Stimulated activated CD8-positive, alpha-beta memory T cell treated with anti-CD3 and anti-CD28 coated beads, Interleukin-2, amount 100 ng/mL, for 48 hours (primary cell): ENCODE results near the gene TIMP3.

Experiments
- DNase-seq, 2 donors: peaks; one replicate each; pipeline ENCODE4 v3.0.0-alpha.2; 2020; ENCODE audit warnings: low read depth in 2 of 2

The TIMP3 gene

DNA sequence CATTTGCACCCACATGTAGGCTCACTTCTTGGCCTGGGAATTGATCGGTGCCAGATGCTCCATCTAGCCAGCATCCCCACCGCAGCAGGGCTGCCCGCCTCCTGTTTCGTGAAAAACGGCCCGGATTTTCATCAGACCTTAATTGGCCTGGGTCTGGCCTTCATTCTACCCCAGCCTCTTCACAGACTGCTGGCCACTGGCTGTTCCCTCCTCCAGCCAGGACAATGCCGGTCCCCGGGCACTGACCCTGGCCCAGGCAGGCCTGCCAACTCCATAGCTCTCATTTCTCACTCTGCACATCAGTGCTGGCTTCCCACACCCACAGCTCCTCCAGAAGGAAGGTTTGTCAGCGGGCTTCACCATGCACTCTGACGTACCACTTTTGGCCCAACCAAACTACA is 27.9 kb downstream of the TIMP3 start:
- no peak for DNase-seq

DNA sequence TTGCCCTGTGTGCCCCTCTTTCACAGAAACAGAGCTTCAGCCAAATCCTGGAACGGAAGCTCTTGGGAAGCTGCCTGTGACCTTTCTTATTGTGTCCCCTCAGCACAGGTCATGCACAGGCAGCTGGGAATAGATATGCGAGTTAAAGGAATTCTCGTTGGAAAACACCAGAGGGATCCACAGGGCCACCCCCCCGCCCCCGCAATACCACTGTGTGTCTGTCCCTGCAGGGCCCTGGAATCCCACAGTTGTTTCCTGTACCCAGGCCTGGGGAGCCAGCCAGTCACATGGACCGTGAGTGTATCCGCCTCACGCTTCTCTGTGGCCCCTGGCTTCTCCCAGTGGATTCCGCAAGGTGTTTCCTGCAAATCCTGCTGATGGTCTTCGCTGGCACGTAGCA is 29.0 kb downstream of the TIMP3 start:
- no peak for DNase-seq

DNA sequence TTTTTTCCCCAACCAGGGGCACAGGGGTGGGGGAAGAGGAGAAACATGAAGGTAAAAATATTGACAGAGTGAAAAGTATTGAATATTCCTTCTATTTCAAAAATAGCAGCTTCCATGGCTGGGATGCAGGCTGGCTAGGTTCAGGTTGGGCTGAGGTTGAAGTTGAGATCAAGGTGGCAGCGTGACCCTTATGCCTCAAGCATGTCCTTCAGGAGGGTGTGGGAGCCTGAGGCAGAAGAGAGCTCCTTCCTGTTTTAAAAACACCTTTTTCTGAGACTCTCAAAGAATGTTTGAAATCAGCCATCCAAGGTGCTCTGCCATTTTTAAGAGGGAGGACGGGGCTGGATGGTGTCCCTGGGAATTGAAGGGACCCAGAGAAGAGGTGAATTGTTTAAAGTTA is 29.5 kb downstream of the TIMP3 start:
- DNase-seq: no peak

DNA sequence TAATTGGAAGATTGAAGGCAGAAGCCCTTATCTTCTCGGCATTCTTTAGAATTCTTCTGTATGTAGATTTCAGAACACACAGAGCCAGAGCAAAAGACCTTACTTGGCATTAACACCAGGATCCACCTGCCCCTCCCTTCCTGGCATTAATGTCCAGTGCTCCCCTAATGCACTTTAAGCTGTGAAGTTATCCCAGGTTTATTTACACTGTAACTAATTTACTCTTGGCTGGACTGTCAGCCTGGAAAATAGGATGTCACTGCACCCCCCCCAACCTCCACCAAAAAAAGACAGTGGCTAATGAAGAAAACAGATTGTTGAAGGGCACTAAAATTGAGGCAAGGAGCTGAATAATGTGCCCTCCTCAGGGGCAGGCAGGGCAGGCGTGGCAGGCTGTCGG is 30.1 kb downstream of the TIMP3 start:
- no peak for DNase-seq

DNA sequence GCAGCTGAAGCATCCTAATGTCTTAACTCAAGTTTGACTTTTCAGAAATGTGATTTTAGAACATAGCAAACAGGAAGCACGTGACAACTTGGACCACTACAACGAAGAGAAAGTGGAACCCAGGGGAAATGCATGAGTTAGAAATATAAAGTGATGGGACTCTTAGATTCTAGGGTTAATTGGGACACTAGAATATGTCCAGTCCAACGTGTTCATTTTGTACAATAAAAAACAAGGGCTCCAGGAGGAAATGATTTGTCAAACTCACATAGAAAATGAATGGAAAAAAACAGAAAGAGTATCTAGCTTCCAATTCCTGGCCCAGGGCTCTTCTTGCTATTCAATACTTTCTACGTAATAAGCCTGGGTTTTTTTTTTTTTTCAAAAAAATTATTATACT is 30.7 kb downstream of the TIMP3 start:
- no peak for DNase-seq

DNA sequence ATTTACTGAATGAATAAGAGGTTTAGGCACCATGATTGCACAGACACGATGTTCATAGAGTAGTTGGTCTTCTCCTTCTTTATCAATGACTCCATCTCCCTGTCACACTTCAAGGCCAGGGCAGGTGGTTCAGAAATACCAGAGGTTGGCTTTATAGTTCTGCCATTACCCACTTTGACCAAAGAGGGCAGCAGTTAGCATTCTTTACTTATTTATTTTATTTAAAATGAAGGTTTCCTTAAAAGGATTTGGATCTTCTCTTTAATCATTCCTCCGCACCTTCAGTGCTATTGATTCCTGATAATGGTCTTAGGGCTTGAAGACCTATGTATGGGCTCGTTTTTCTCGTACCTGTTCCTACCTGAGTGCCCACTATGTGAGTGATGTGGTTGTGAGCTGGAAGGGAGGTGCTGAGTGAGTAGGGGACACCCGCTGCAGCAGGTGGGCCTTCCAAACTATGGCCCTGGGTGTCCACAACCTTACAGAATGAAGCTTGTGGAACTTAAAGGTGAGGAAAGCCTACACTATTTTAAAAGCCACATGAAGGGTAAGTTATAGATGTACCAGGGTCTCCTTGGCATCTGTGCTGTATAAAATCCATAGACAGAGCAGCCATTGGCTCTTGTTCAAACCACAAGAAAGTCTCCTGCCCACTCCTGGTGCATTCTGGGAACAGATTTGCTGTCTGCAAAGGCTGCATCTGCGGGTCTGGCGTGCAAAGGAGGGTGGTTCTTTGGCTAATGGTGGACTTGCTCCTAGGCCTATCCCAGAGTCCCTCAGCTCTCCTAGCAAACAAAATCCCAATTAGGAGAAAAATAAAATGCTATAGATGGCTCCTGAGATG is 35.0 kb downstream of the TIMP3 start:
- no peak for DNase-seq

DNA sequence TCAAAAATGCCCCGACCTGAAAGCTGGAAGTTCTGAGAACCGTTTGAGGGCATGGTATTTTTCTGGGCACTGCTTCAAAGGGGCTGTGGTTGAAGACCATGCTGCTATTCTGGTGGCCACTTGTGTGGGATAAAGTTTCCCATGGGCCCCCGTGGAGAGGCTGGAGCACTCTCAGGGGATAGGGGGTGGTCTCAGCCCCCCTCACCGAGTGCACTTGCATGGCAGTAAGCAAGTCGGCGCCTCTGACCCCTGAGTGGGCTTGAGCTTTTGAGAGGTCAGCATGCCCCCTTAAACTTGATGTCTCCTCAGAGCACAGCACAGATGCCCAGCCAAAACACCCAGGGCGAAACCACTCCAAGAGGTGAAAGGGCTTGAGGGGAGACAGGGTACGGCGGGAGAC is 35.6 kb downstream of the TIMP3 start:
- no peak for DNase-seq

DNA sequence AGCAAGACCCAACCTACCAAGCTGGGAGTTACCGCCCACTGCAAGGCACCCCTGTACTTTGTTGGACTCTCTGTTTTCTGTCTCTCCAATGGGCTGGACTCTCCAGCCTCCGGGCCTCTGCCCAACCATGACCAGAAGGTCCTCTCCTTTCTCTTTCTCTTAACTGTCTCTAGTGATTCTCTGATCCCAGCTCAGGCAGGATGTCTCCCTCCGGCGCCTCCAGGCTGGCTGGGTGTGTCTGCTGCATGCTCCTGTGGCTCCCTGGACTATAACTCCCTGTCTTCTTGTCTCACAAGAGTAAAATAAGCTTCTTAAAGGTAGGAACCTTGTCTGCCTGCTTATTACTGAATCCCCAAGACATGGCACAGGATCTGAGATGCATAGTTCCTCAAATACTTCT is 36.3 kb downstream of the TIMP3 start:
- no peak for DNase-seq

DNA sequence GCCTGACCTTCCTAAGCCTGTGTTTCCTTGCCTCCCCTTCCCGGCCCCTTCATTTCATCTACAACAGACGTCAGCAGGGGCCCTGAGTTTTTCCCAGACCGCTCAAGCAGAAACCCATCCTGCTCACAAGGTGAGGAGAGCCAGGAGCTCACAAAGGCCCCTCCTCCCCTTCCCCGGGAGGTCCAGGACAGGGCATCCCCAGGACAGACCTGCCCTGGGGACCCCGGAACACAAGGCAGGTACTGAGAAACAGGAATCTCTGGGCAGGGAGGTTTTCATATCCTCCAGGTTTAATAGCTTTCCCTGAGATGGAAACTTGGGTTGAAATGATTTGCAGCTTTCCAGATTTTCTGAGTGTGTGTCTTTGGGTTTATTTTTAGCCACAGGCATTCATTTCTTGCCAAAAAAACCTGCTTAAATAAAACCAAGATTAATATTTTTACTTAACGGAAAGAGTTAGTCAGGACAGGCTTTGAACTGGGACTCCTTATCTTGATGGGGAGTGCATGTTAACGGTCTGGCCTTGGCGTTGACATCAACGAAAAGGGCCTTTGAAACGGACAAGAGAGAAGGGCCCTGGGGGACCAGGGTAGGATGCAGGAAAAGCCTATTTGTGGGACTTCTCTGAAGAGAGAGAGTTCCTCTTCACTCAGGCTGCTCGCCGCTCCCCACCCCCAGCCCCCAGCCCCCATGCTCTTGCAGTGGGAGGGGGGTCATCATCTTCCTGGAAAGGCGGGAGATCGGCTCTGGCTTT is 38.5 kb downstream of the TIMP3 start:
- no peak for DNase-seq

DNA sequence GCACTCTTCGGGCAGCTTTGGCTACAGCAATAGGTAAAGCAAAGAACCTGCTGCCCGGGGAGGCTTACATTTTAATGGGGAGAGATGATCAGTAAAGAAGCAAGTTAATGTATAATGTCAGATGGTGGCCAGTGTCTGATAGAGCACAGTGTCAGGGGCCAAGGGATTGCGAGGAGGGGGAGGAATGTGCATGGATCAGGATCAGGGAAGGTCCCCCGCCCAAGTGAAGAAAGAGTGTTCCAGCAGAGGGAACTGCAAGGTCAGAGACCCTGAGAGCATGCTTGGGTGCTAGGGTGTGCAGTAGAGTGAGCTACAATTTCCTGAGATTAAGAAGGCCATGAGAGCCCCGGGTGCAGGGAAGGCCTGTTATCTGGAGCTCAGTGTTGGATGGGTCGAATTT is 39.7 kb downstream of the TIMP3 start:
- no peak for DNase-seq

DNA sequence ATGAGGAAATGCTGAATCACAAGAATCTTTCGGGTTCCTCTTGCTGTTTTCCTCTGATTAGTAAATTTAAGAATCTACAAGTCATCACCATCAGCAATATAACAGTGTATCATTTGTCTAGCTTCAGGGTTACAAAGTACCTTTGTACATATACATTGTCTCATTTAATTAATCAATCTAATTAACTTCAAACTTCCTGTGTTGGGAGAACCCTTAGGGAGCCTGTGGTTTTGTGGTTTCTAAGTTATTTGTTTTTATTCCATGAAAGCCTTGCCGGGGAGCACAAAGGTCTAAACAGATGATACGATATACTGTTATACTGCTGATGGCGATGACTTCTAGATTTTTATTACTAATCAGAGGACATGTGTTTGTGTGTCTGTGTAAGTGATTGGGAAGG is 41.0 kb downstream of the TIMP3 start:
- DNase-seq: no peak

DNA sequence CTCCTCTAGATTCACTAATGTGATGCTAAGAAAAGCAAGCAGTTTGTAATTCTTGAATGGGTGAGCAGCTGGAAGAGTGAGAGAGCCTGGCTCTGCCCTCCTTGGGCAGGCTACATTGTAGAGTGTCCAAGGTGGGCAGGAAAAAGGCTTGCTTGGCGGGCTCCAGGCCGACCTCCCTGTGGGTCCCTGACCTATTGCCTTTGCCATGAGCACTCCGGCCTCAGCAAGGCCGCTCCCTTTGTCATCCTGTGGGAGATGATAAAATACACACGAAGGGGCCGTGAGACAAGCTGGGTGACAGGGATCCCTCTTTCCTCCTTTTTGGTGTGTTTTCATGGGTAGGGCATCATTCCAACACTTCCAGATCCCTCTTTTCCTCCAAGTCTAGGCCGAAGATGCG is 41.8 kb downstream of the TIMP3 start:
- no peak for DNase-seq

DNA sequence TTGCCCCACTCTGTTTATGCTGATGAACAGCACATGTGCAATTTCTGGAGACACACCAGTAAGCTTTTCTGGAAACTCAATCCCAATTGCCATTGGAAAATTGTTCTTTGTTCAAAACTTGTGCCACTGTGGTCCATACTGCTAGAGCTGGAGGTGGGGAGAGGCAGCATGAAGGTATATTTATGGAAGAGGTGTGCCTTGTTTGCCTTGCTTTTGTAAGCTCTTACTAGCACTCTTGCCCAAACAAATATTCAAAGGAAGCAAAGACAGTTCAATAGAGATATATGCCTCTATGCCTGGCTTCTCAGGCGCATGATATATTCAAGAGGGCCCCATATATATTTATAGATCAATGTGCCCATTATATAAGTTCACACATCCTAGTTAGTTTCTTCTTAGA is 42.7 kb downstream of the TIMP3 start:
- no peak for DNase-seq

DNA sequence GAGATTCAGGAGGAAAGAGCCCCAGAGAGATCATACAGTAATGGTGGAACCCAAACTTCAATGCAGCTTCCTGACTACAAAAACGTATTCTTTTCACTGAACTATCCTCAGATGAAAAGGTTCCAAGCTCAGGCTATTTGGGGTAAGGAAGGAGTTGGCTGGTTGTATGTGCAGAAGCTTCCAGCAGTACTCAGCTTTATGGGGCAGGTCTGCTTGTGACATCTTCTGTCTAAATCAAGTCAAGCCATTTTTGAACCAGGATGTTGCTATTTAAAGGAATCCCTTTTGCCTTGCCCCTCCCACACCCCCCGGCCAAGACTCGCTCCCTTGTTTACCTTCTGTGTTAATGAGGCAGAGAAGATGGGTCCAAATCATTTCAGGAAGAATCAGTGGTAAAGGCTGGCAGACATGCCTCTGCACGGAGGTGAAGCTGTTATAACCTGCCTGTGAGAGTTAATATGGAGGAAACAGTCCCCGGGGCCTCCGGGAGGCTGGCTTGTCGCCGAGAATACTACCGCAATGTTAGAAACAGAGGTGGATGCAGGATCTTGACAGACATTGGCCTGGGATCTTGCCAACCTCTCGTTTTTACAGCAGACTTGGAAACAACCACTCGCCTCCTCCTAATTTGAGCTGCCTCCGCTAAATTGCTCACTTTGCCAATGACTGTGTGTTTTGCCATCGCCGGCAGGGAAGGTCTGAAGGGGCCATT is 45.4 kb downstream of the TIMP3 start:
- DNase-seq: no peak

DNA sequence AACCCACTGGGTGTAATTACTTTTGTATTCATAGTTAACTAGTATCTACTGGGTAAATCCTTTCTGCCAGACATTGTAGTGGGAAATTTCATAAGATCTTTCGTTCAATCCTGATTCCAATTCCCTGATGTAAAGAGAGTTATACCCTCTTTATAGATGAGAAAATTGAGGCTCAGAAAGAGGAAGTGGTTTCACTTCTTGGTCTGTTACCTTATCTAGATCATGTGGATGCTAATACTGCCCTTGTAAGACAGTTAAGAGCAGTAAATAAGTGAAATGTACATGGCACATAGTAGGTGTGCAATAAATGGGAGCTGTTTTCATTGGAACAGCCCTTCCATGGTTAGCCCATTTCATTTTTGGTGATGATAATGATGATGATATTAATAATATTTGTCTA is 46.7 kb downstream of the TIMP3 start:
- no peak for DNase-seq

DNA sequence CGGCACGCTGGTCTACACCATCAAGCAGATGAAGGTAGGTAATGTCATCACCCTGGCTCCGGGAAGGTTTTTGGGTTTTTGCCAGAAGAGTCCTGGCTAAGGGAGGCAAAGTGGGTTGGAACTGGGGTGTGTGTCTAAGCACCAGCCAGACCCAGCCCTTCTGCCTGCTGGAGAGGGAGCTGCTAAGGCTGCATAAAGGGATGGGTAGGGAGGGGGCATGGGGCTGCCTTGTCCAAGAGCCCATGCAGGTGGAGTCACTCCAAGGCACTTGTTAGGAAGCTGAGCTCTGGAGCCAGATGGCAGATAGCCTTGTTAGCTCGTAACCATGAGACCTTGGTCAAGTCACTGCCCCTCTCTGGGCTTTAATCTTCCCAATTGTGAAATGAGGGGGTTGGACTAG is 48.0 kb downstream of the TIMP3 start:
- no peak for DNase-seq

DNA sequence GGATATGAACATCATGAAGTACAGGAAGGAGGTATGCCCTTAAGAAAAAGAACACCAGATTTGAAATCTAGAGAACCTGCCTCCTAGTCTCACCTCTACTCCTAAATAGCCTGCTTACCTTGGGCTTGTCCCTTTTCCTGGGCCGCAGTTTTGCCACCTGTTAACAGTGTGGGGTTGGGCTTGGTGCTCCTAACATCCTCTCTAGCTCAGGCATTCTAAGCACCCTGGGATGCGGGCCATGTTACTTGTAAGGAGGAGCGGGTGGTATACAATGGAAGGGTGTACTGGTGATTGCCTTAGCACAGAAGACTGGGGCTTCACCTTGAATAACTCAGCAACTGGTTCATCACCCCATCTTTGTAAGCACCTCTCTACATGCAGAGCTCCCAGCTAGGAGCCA is 48.7 kb downstream of the TIMP3 start:
- no peak for DNase-seq

DNA sequence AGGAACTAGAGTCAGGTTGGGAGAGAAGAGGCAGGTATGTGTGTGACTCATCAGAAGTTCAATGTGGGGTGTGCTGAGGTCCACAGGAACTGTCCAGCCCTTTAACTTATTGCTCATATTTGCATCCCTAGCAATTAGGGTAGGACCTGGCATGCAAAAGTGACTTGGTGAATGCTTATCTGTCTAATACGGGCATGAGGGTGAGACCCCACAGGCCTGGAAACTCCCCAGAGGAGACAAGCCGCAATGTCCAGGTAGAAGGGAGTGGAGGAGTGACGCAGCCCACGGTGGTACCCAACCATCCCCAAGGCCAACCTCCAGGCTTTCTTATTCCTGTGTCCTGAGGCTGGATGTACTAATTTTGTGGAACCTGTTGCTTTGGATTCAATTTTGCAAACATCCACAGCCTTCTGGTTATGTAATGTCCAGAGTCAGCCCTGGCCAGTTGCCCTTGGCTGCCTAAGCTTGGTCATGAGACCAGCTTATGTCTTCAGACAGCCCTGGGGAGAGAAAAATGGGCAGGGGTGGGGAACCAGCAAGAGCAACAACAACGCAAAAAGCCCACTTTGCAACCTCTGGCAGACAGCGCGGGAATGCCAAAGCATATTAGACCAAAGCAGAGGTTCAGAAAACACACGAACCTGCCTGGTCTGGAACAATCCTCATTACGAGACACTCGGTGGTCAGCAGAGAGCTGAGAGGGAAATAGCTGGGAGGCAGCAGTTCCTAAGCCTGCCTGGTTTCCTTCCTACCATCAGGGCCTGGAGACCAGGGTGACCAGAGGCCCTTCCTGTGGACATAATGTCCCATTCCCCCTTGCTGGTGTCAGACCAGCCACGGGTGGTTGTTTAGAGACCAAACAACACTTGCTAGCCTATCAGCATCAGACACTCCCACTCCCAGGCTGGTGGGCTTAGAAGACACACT is 49.3 kb downstream of the TIMP3 start:
- no peak for DNase-seq

DNA sequence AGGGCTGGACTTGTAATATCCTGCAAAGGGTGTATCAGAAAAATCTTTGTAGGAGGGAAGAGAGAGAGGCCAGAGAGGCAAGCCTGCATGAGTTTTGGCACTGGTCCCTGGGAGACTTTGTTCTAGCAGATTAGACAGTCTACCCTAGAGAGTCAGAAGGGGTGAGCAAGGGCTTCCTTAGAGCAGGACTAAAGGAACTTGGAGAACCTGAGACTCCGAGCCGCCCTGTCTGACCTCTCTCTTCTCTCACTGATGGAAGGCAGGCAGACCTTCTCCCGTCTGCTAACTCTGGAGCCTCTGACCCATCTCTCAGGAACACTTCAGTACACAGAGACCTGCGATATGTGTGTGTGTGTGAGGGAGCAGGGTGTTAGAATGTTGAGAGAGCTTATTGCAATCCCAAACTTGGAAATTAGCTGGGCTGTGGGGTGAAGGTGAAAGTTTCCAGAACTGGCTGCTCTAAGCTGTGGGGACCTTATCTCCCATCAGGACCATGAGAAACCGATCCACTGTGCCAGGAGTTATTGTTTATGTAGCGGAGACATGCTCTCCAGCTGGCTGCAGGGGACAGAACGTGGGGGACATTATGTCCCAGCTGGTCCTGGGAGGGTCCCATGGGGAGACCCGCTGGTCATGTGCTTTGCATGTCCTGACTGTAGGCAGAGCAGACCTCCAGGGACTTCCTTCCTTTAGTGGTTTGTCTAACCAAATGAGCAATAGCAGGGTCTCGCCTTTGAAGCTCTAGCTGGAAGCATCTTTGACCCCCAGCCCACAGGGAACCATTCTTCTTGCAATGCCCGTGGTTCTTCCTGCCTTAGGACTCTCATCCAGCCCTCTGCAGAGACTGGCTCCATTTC is 51.1 kb downstream of the TIMP3 start:
- no peak for DNase-seq

DNA sequence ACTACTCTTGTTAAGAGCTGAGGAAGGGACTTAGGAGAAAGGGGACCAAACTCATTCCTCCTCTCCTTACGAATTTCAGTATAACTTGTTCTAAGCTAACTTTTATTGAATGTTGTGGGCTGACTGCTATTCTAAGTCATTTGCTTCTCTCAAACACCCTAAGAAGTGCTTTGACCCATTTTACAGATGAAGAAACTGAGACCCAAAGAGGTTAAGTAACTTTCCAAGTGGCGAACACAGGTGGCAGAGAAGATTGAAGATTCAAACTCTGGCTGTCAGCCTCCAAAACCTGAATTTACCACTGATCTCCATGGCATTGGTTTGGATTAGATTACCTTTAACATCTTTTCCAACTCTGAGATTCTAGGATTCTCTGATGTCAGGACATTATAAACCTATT is 52.2 kb downstream of the TIMP3 start:
- no peak for DNase-seq

DNA sequence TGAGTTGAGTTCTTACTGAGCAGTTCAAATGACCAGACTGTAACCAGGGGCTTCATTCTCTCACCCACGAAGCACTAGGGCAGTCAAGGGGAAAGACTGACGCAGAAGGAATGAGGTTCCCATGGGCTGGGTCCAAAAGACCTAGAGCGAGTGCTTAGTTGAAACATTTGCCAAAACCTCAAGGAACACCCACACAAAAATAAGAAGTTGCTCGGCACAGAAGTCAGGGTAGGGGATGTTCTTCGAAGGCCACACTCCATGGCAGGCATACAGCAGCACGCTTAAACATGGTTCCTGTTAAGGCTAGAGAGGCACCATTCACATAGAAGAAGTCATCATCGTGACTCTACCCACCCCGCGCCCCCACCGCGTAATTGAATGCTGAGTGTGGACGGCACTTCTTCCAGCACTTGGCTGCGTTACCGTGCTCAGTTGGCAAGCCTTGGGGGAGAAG is 52.9 kb downstream of the TIMP3 start:
- DNase-seq: no peak
